Mucosa of descending colon (tissue), 3 donors: ENCODE data around the gene GSN. TPM values are rescaled to one million over a fixed set of nuclear protein-coding genes. Genes with fewer than 3 reads are reported as not detected.

ENCODE experiments used
- ATAC-seq: fragments of 200-7000 bp; cut with Tn5 transposase; one replicate; pipeline ENCODE4 v1.9.1; 2020; ENCODE audit warnings: mild to moderate bottlenecking, moderate library complexity
- DNase-seq, 3 donors: peaks; one replicate each; pipeline ENCODE4 v3.0.0-alpha.2; 2020
- H3K36me3 ChIP-seq: fragments of 200-600 bp; one replicate; pipeline ENCODE4 v1.8.0; 2021; ENCODE audit warnings: low read depth, mild to moderate bottlenecking
- H3K4me1 ChIP-seq: fragments of 200-600 bp; one replicate; pipeline ENCODE4 v1.8.0; 2021; ENCODE audit warnings: low read depth, mild to moderate bottlenecking
- H3K4me3 ChIP-seq: fragments of 200-600 bp; one replicate; pipeline ENCODE4 v1.8.0; 2021; ENCODE audit warnings: mild to moderate bottlenecking
- H3K9me3 ChIP-seq: fragments of 200-600 bp; one replicate; pipeline ENCODE4 v1.8.0; 2021; ENCODE audit warnings: mild to moderate bottlenecking
- CTCF ChIP-seq: fragments of 200-600 bp; IDR thresholded peaks from one replicate; pipeline ENCODE4 v1.8.0; 2022; ENCODE audit warnings: antibody characterized with exemption, mild to moderate bottlenecking
- intact Hi-C, 2 donors: fragments of 100-400 bp; cut with DNase I in 1 of 2; cut with micrococcal nuclease in 1 of 2; formaldehyde crosslinking; loops; one replicate each; pipeline versions ENCODE4 v1.11.0 to v1.11.1; 2022; cut with DNase I, micrococcal nuclease
- total RNA-seq, 3 donors: library from RNA; stranded (reverse); fragmentation: NEBNext Ultra II Directional in 2 of 3; extraction: Animal tissue kit (Norgen Biotek cat#: 25700) in 2 of 3; gene quantifications; one replicate each; pipeline versions ENCODE4 v1.2.1 to v1.2.4, GENCODE V29; 2021 to 2023
- donor health status: DM: no; HTN: no; CAD: no; lungs with moderate emphysema.
- donor health status: DM: no; HTN: no; CAD: no.
- donor health status: DM: no; HTN: yes; CAD: no.

GSN gene
- total RNA-seq, 3 donors from 2014 or later: 443 to 952 (median 937) TPM

GRCh38 chr9:121358751-121359150, 90.8 kb downstream of the GSN start:
- intact Hi-C loops: no loop called here
- Histone ChIP-seq H3K36me3 (no peaks in the 10 kb centered on the region), H3K4me1 (peaks cover 42% of the 10 kb centered on the region), H3K9me3 (no peaks in the 10 kb centered on the region), H3K4me3 (no peak overlapping the region)
- DNase-seq (no peak), ATAC-seq (peak; percentile 50)
- no peak for TF ChIP-seq CTCF

GRCh38 chr9:121359351-121360294, 91.7 kb downstream of the GSN start:
- no peak overlapping the region for H3K4me3 ChIP-seq
- ATAC-seq (no peak), DNase-seq (no peak)
- no peak for TF ChIP-seq CTCF
- H3K9me3 ChIP-seq: no peaks in the 10 kb centered on the region
- H3K4me1 ChIP-seq: peaks cover 37% of the 10 kb centered on the region
- intact Hi-C loops: no loop called here
- H3K36me3 ChIP-seq: no peaks in the 10 kb centered on the region

- no peak for DNase-seq
- ATAC-seq: peak; percentile 33
- H3K9me3 ChIP-seq: no peaks in the 10 kb centered on the region
- intact Hi-C loops: no loop called here
- no peaks in the 10 kb centered on the region for H3K36me3 ChIP-seq
- TF ChIP-seq CTCF: no peak
- no peak overlapping the region for H3K4me3 ChIP-seq
- H3K4me1 ChIP-seq: peaks cover 38% of the 10 kb centered on the region
Observed at GRCh38 chr9:121360601-121361374, 92.8 kb downstream of the GSN start.

- ATAC-seq: peak; percentile 83
- Histone ChIP-seq H3K9me3 (no peaks in the 10 kb centered on the region), H3K4me3 (no peak overlapping the region), H3K36me3 (no peaks in the 10 kb centered on the region), H3K4me1 (peaks cover 23% of the 10 kb centered on the region)
- intact Hi-C loops: no loop called here
- TF ChIP-seq CTCF: no peak
- DNase-seq: peak in 1 of 3 donors; percentile 32
Observed at GRCh38 chr9:121362813-121363621, 95.1 kb downstream of the GSN start.

GRCh38 chr9:121363622-121363961, 95.6 kb downstream of the GSN start:
- TF ChIP-seq CTCF: no peak
- DNase-seq (no peak), ATAC-seq (no peak)
- peaks cover 26% of the 10 kb centered on the region for H3K4me1 ChIP-seq
- H3K4me3 ChIP-seq: no peak overlapping the region
- intact Hi-C loops: no loop called here
- H3K36me3 ChIP-seq: no peaks in the 10 kb centered on the region
- no peaks in the 10 kb centered on the region for H3K9me3 ChIP-seq
